ENCODE results near the gene LRTM1.

Gene LRTM1

DNA sequence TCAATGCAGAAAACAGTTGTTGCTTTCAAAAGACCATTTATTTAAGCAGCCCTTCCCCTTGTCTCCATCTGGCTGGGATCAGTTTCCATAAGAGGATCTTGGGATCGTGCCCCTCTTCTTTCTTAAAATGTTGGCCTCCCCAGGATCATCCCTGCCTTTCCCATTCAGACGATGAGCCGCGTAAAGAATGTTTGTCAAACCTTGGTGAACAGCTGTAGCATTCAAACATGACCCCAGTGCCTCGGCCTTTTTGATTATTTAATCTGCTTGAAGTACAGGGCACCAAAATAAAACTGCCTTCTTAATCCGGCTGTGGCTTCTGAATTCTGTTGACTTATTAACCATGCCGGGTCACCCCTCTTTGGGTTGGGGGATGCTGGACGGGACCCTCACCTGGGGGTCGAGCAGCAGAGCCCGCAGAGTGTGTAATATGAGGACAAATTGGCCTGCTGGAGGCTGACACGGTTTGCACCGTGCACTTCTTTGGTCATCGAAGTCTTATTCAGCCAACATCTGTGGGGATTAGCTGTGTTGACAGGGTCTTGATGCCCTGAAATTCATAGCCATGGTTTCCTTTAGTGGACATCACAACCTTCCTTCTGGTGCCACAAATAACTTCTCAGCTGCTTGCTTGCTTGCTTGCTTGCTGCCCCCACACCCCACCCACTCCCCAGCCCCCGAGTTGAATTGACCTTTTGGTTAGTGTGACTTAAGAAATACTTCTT, at the start of gene LRTM1:
LRTM1 (minus strand) TSS at position 14 of the 725 bp plus-strand sequence. CDS start 148 bp downstream, outside the sequence.
- peak; percentile 88 for DNase-seq

GRCh38 chr3:54977439-54977838, 49.6 kb upstream of the LRTM1 start:
- DNase-seq, result no peak

DNA sequence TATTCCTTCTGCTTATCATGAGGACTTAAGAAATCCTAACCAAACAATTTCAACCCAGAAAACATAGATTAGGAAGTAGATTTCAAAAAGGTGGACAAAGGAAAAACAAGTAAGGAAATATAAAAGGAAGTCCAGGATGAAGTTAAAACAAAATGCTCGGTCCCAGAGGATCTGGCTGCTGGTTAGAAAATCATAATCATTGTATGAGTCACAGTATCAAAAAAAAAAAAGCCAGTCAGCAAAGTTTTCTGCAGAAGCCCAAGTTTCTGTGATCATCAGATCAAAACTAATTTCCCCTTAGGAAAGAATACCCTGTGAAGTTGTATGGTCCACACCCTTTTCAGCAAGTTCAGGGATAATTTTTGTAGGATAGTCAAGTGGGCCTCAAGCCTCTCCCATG, 43.0 kb upstream of the LRTM1 start:
- no peak for DNase-seq

GRCh38 chr3:54969652-54970051, 41.8 kb upstream of the LRTM1 start:
- peak; percentile 73 for DNase-seq

DNA sequence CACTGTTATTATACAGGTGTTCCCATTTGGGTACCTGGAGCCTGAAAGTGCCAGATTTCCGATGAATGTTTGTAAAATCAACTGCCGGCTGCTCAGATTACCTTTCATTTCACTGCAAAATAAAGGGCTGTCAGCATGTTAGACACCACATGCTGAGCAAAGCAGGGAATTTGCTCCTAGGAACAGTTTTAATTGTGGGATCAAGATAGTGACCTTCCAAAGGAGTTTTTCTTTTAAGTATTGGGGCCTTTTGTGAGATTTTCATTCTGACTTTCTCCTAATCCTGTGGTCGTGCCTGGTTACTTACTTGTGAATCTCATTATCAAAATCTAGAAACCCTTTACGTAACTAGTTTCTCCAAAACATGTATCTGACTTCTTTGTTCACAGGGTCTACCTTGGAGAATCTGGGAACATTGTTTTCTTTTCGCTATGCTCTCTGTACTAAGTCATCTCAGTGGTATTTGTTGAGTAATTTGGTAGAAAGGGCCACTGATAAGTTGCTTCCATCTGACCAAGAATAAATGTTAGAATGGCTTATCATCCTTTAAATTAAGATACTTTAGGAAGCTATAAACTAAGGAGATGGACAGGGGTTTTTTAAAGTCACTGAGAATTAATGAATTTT, 40.8 kb upstream of the LRTM1 start:
- no peak for DNase-seq

GRCh38 chr3:54967731-54968161, 39.9 kb upstream of the LRTM1 start:
- DNase-seq, result no peak

DNA sequence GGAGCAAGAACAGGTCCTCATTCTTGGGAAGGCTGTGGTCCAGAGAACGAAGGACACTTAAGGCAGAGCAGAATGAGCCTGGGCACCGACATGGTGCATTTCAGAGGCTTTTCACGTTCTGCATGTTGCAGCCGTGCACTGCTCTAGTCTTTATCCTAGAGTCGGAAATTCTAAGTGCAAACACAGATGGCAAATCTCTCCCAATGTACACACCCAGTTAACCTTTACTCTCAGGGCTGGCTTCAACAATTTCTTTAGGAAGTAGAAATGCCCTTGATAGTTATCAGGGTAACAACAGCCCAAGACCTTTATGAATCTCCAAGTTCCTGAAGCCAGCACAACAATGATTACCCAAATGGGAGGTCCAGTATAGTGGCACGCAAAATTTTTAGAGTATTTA, 39.1 kb upstream of the LRTM1 start:
- peak; percentile 7 for DNase-seq

- no peak for DNase-seq
These were observed 37.9 kb upstream of the LRTM1 start for GRCh38 chr3:54965746-54966145.

DNA sequence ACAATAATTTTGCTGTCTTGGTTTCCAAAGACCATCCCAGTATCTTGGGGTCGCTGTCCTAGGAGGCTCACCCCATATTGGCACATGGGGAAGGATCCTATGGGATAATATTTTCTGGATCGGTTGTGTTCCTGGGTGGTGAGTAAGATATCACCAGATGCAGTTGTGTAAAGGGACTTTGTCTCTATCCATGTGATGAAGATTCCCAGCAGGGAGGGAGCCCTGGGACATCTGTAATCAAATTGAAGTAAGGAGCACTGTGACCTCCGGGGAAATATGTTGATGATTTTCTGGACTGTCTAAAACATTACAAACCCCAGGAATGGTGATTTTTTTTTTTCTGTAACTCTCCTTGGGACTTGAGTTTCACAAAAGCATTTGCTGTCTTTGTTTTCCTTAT, 36.2 kb upstream of the LRTM1 start:
- DNase-seq, result no peak

DNA sequence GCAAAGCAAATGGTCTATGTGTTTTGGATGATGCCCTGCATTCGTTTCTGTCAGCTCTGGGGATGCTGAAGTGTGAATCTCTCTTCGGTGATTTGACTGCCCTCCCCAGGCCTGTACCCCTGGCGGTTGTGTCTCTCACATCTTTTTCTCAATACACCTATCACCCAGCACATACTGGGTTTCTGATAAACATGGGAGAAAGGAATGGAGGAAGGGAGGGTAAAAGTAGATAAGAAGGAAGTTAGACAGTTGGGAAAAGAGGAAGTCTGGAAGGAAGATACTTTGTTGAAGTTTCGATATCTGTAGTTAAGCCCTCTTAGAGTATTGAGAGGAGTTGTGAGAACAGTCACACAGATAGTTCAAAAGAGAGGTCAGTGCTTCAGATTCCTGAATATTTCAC, 35.8 kb upstream of the LRTM1 start:
- DNase-seq, result no peak

DNA sequence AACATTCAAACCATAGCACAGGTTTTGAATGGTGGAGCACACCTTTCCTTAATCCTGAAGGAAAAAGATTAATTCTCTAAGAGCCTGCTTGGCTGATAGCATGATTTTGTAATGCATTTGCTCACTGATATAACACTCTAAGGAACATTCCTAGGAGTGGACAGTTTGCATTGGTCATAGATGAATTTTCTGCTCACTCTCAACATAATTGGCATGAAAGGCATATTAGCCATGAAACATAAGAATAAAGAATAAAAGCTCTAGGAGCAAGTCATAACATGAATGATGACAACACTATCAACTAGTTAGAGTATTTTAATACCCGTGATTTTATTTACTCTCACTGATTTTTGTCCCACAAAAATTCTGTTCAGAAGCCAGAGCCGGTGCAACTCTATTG, 34.3 kb upstream of the LRTM1 start:
- DNase-seq, result no peak

GRCh38 chr3:54960701-54961100, 32.8 kb upstream of the LRTM1 start:
- DNase-seq, result no peak

DNA sequence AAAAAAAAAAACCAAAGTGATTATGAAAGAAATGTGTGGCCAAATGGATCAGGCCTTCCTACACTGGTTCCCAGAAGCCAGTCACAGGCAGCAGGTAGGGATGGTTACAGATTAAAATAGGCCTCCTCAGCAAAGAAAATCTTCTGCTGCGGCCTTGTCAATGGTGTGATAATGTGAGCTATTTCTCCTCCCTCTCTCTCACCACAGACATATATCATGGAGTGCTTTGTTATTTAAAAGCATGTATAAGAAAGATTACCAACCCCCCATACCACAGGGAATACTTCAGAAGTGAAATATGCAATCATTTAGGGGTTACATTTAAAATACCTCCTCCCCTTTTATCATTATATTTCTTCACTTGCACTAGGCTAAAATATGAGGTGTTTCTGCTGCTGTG, 32.2 kb upstream of the LRTM1 start:
- DNase-seq, result no peak

DNA sequence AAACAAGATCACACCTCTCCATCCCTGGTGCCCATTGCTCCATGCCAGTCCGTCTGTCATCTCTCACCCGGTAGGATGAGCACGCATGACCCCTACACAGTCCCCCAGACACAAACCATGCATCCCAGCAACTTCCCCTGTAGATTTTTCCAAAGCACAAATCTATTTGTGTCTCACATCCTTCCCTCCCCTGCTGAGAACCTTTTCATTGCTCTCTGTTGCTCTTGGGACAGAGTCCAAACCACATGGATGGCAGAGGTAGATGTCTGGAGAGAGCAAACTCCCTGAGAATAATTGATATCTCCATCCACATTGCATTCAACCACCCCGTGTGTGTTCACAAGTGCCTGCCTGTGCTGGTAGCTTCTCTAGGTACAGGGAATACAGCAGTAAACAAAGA, 29.9 kb upstream of the LRTM1 start:
- DNase-seq, result no peak

DNA sequence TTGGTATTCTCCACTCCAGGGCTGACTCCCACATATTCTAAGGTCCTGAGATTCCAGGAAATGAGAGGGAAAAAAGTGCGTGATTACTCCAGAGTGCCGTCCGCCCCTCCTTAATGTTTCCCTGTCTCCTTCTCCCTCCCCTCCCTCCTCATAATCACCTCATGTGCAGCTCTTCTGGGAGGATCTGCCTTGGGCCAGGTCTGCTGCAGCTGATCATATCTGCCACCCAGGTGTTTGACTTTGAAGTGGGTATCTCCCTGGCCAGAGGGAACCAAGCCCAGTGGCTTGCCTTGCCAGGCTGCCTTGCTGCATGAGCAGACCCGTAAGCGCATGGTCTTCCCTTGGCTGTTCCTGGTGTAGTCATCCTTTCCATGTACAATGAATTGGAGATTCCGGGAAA, 28.1 kb upstream of the LRTM1 start:
- no peak for DNase-seq

DNA sequence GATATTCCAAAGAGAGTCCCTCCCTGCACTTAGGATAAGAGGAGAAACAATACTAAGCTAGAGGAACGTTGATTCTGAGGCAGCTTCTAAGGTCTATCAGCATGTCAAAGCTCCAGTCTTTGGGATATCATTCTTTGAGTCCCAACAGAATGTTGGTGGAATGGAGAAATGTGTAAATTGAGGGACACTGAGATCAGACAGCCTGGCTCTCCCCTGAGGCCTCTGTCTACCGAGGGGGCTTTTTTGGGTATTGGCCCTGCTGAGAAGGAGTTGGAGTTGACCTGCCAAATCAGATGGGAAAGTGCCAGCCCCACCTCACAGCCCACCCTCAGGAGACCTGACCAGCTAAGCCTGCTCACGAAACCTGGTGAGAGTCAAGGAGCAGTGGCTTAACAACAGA, 27.6 kb upstream of the LRTM1 start:
- DNase-seq, result no peak

GRCh38 chr3:54954521-54954920, 26.7 kb upstream of the LRTM1 start:
- no peak for DNase-seq

DNA sequence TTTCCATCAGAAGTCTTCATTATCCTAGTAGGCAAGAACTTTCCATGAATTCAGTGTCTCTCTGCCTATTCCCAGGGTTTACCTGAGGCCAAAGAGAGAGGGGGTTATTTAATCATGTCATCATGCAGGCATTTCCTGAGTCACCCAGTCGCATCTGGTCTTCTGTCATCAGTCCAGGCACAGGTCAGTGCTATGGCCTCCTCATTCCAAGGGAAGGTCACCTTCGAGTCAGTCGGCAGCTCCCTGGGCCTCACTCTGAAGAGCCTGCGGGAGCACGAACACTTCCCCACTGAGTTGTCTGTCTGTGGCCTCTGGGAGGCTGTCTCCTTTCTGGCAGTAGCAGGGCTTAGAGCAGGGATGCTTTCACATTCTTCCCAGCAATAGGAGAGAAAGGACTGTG, 26.2 kb upstream of the LRTM1 start:
- DNase-seq, result no peak

DNA sequence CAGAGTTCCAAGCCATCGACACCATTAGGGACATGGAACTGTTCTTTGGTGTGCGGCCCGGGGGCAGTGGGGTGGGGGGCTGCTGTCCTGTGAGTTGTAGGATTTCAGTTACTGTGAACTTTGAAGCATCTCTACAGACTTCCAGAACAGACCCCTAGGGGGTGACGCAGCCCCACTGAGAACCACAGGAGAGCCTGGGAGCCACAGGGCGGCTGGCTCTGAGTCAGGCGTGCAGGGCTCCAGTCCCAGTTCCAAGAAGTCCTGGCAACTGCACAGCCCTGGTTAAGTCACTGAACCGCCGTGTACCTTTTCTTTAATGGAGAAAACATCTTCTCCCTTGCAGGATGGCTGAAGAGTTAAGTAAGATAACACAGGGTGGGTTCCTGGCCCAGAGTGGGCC, 23.5 kb upstream of the LRTM1 start:
- DNase-seq, result peak; percentile 64

DNA sequence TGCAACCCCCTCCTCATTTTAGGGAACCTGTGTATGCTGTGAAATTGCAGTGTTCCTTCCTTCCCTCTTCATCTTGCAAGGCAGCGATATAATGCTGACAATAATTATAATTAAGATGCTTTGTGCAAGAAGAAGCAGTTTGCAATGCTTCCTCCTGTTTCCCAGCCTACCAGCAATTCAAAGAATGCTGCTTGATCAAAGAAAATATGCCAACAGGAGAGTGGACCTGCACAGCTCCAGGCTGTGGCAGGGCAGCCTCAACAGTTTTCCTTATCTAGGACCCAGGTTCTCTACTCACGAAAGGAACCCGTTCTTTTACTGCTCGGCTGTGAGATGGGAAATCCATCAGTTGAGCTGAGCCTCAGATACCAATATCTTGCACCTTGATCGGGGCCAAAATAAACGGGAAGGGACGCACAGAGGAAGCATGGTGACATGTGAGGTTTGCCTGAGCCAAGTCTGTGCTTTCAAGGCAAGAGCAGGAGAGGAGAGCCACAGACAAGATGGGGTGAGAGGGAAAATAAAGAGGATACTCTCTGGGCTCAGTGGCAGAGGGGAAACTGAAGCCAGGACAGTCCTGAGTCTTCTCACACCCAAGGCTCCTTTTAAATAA, 22.6 kb upstream of the LRTM1 start:
- DNase-seq, result no peak

DNA sequence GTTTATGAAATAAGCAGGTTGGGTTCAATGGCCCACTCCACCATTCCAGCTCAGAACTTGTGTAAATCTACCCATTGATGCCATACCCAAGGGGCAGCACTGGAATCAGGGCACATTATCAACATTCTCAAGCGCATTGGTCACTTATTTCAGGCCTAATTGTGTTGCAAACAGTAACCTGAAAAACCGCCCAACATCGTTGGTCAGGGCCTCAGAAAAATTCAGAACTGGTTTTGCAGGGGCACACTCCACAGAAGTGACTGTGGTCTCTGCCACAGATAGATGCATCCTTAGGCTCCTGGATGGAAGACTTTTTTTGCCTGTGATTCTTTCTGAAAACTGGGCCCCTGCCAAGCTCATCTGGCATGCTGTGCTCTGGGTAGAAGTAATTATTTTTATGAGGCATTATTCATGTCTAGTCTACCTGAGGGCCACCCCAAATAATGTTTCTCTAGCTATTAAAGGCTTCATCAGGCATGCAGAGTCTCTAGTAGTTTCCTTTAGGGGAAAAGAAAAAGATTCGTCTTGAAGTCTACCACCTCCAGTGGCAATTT, 21.7 kb upstream of the LRTM1 start:
- no peak for DNase-seq

- no peak for DNase-seq
These were observed 14.0 kb upstream of the LRTM1 start for GRCh38 chr3:54941690-54942362.

DNA sequence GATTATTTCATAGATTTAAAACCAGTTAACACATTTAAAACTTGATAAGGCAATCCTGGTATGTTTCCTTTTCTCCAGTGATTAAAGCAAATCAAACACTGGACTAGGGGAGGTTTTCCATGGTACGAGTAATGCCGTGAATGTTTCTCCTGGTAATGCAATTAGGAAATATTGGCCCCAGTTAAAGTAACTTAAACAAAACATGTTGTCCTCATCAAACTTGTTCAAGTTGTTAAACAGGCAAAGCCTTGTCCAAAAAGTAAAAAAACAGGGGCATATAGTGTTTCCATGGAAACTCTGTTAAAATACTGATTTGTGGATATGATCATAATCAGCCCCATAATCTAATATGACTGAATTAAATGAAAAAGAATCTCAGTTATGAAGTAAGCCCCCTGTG, 13.1 kb upstream of the LRTM1 start:
- no peak for DNase-seq
